HG03565 (cell line): ENCODE data around the gene DPEP2.

Experiments
- ATAC-seq: cut with Tn5 transposase; IDR thresholded peaks from one replicate; pipeline ENCODE4 v1.9.1; 2021; ENCODE audit warnings: mild to moderate bottlenecking, moderate library complexity; ENCODE audit not compliant: unreplicated experiment

Gene DPEP2

DNA sequence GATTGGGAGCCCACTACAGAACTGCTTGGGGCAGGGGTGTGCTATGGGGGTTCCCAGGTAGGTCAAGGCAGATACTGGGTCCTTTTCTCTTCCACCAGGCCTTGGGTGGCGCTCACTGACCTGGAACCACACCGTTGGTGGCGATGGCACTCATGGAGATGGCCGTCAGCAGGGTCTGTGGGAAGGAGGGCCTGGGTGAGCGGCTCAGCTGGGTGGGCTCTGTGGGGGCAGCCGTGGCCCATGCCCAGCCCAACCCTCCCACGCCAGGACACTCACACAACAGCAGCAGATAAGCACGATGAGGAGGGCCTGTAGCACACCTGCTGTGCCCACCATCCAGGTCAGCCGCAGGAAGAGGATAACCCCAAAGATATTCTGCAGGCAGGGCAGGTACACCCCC, 41.7 kb downstream of the DPEP2 start:
- no peak for ATAC-seq

DNA sequence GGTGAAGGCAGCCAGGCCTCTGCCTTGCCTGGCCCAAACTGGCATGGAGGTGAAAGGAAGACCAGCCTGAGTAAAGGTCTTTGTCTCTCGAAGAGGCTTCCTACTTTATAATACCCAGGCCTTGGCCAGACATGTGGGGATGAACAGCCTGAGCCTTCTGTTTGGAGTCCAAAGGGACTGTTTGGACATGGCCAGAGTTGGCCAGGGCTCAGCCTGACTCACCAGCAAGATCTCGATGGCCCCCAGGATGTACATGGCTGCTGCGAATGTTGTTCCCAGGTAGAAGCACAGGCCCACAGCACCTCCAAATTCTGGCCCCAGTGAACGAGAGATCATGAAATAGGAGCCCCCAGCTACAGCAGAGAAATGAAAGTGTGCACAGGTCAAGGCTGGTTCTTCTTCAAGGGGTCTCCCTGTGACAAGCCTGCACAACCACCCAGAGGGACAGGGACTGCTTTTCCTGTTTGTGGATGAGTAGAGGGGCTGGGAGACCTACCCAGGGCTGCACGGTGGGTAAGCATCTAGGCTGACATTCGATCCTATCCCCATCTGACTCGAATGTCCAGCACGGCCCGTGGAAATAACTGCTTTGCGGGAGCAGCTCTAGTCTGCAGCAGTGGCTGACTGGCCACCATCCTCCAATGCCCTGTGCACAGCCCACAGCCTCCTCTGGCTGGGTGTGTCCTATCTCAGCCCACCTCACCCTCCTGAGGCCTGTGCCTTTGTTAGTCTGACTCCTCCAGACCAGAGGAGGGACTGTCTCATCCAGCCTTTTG, 44.7 kb downstream of the DPEP2 start:
- ATAC-seq, result no peak

DNA sequence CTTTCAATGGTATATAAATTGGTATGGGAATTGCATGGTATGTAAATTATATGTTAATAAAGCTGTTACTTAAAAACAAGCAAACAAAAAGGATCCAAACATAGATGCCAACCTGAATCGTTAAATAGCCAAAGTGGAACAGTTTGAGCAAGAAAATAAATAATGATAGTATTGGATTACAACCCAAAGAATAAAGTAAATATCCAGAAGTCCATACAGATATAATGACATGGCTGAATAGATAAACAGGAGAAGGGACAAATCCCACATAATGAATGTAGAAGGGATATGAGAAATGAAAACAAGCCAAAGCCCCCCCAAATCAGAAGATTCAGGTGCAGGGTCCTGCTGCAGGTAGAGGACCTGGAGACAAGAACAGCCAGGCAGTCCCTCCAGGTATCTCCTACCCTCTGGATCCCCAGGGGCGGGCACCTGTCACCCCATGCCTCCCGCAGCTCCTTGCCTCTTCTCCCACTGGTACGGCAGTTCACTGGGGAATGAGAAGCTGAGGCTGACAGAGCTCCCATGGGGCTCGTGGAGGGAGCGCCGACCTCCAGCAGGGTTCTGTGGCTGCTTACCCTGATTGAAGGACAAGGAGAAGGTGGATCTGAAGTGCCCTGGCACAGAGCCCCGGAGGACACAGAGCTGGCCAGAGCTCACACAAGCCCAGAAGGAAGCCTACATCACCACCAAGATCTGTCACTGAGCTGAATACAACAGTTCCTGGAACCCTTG, 45.5 kb downstream of the DPEP2 start:
- no peak for ATAC-seq

DNA sequence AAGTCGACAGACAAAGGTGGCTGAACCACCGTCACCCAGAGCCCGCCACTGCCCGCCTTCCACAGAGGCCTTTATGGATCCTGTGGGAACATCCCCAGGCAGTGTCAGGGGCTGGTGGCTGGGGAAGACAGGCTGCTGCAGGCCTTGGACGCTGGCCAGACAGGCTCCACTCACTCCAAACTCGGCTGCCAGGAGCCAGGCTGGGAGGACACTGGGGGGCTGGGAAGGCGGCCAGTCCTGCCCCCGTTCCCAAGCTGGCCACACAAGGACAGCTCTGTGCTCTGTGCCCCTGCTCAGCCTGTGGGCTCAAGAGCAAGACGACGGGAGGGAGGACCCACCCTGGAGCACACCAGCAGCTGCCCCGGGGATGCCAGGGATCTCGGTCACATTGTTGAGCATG, 47.8 kb downstream of the DPEP2 start:
- no peak for ATAC-seq

DNA sequence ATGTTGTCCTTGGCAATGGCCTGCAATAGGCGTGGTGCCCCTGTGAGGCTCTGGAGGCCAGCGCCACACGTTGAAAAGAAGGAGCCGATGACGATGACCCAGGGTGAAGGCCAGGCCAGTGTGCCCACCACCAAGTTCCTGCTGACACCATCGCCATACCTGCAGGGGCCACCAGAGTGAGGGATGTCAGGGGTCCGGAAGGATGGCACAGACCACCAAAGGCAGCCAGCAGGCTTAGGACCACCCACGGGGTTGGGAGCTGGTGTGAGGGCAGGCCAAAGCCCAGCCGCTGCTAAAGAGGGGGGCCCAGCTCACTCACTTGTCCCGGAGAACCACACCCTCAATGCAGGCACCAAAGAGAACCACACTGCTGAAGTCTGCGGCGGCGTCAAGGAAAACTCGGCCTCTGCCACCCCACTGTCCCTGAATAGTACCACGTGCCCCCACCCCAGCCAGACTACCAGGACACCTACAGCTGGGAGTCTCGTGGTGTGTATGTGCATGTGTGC, 48.9 kb downstream of the DPEP2 start:
- no peak for ATAC-seq

DNA sequence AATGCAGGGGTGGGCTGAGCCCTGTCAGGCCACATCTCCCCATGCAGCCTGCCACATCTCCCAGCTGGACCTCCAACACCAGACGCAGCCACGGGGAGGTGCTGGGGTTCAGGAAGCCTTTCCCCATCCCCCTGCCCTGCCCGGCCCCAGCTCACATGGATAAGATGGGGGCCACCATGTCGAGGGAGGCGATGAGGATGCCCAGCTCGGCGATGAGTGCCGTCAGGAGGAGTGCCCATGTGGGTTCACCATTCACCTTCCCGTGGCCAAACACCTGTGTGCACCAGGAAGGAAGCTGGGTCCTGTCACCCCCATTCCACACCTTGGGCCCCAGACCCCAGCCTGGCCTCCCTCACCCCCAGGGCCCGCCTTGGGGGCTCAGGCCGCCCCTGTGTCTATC, 49.6 kb downstream of the DPEP2 start:
- ATAC-seq, result no peak

DNA sequence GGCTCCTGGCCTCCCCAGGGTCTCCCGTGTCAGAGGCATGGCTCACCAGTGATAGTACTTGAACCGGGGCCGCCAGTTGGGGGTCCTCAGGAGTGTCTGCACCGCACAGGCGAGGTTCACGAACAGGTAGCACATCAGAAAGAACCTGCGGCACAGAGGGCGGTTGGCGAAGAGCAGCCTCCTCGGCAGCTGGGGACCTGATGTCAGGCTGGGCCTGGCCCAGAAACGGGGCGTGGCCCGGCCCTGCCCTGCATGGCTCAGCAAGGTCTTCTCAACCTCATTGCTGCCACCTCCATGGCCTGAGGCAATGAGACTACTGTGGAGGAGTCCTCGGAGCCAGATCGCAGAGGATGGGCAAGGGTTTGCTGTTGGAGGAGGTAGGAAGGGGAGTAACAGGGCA, 51.3 kb downstream of the DPEP2 start:
- ATAC-seq, result no peak

DNA sequence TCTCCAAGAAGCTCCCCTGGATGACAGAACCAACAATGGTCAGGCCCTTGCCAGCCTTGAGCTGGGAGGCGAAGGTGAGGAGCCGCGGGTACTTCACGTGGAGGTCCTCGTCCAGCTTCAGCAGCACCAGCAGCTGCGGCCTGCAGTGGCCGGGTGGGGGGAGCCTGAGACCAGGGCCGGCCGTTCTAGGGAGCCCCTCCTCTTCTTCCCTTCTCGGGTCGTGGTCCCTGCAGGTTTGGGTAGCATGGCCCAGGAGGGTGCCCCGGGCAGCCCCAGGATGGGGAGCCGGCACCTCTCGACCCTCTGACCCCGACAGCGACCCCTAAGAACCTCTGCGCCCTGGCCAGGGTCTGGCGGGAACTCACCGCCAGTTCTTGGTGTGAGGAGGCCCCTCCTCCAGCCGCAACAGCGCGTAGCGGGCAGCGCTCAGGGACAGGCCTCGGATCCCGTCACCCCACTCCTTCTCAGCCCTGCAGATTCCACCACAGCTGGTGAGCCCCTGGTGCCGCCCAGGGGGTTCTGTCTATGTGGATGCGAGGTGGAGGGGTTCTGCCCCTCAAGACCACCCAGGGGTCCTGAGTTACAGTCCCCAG, 52.2 kb downstream of the DPEP2 start:
- no peak for ATAC-seq

DNA sequence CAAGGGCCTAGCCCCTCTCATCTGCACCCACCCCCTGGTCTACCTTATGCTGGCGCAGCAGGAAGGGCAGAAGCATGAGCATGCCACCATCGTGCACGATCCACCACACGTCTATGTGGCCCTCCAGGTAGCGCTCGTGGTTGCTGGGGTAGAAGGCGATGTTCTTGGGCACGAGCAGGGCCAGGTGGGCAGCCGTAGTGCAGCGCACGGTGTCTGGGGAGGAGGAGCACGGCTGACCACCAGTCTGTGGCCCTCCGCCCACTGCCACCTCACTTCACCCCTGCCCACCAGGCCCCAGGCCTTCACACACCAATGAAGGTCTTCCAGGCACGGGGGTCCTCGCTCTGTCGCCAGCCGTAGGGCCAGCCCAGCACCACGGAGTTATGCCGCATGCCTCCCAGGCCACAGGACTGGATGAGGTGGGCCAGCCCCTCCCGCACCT, 53.1 kb downstream of the DPEP2 start:
- no peak for ATAC-seq

DNA sequence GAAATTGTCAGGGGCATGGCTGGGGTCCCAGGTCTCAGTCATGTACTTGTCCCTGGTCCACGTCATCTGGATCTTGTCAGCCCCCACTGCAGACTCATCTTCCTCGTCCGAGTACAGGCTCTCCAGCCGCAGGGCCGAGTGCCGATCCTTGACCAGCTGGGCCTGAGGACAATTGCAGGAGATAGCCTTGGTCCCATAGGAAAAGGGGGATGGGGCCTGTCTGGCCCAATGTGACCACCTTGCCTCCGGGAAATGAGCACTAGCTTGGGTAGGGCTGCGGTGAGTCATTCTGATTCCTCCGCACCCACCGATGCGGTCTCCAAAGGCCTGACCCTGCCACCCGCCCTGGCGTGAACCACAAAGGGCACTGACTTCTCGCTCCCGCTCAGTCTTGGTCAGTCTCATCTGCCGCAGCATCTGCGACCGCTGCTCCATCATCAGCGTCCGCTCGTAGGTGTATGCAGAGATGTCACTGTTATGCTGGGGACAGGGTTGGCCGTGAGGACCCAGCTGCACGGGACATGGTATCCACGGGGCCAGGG, 53.8 kb downstream of the DPEP2 start:
- ATAC-seq, result no peak

DNA sequence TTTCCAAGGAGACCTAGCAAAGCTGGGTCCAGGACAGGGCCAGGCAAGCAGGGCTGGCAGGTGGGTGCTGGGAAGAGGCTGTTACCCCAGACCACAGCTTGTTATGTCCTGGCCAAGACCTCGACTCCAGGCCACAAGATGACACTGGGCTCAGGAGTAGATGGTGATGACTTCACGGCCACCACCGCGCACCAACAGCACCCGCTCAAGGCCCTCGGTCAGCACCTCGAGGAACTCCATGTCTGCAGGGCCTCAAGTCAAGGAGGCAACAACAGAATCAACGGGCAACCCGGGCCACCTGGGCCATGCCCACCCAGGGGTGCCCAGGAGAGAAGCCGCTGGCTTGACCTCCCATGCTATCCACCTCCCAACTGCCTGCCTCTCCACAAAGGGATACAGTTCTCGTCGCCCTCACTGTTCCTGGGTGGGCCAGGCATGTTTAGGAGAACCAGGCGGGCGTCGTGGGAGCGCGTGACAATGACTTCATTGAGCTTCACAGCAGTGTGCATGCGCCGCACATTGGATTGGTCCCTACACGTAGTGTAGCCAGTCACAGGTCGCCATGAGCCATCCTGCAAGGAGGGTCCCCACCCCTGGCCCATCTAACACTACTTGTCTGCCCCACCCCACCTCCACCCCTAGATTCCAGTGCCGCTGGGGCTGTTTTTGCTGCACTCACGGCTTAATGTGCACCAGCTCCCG, 54.4 kb downstream of the DPEP2 start:
- ATAC-seq, result no peak

DNA sequence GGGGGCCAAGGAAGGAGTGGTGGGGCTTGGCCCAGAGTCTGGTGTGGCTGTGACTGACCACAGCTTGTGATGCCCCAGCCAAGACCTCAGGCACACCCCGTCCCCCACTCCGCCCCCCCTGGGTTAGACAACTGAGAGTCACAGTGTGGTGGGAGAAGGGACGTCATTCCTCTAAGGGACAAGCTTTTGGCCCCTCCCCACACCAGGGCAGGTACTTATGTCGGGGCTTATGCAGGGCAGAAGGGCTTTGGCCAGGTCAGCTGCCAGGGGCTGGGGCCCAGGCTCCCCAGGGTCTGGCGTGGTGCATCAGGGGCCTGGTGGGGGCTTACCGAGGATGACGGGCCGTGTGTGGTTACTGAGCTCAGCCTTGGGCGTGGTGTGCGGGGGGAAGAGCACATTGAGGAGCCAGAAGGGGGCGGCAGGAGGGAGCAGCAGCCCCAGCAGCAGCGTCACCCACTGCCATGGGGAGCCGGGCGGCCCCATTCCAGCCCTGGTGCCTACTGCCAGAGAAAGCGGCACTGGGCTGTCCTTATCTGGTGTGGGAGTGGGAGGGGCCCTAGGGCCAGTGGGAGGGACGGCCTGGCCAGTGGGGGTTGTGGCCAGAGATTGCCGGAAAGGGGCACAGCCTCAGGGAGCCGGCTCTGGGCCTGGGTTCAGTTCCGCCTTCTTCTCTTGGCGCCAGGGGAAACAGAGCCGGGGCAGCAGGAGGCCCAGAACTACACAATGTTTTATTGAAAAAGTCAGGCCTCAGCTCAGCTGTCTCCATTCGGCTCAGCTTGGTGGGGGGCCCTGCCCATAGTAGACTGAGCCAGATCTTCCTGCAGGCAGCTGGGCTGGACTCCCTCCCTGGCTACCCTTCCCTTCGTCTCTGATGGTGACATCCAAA, 55.4 kb downstream of the DPEP2 start, which contains the start of gene LCAT:
LCAT (minus strand) TSS at position 502 of the 886 bp plus-strand sequence; CDS start at position 483, 19 bp downstream.
- ATAC-seq, result no peak

DNA sequence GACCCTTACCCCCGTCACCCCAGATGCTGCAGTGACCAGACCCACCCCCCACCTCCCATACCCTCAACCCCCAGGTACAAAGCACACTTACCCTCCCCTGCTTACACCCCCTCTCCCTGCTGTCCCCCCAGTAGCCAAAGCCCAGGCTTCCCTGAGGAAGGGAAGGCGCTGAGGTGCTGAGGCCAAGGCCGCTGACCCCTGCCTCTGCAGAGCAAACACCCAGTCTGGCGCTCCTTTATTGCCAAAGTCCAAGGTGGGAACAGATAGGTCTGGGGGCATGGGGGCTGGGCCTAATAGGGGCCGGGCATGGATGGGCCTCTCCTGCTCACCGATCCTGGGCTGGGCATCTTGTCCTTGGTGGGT, 56.0 kb downstream of the DPEP2 start:
- ATAC-seq, result no peak

DNA sequence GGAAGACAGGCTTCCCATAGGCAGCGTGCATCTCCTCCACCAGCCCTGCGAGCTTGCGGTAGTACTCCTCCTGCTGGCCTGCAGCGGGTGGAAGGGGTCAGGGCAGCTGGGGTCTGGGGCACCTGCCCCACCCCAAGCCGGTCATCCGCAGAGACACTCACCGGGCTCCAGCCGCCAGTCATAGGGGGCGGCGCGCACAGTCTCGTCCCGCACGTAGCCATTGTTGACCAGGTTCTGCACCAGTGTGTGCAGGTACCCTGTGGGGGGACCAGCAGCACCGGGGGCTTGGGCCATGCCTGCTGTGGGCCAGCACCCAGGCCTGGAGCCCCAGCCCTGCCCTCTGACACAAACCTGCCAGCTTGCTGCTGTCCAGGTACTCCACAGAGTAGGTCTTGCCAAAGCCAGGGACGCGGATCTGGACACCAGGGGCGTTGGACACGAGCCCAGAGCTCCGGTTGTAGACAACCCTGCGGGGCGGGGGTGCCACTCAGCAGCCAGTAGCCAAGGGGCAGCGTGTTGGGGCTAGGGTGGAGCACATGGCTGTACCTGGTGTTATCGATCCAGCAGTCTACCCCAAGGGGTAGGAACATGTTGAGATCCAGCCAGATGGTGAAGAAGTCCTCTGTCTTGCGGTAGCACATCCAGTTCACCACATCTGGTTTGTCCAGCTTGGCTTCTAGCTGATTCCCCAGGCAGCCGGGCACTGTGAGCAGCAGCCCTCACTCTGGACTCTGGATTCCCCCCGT, 56.6 kb downstream of the DPEP2 start:
- no peak for ATAC-seq

DNA sequence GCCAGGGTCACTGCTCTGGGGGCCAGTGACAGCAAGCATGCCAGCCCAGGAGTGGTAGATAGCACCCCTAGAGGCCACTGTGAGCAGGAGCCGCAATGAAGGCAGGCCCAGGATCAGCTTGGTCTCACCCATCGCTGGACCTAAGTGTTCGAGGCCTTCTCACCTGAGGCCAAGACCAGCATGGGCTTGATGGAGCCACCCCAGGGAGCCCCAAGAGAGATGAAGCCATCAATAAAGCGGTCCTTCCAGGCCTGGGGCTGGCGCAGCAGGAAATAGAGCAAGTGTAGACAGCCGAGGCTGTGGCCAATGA, 57.1 kb downstream of the DPEP2 start:
- ATAC-seq, result no peak

DNA sequence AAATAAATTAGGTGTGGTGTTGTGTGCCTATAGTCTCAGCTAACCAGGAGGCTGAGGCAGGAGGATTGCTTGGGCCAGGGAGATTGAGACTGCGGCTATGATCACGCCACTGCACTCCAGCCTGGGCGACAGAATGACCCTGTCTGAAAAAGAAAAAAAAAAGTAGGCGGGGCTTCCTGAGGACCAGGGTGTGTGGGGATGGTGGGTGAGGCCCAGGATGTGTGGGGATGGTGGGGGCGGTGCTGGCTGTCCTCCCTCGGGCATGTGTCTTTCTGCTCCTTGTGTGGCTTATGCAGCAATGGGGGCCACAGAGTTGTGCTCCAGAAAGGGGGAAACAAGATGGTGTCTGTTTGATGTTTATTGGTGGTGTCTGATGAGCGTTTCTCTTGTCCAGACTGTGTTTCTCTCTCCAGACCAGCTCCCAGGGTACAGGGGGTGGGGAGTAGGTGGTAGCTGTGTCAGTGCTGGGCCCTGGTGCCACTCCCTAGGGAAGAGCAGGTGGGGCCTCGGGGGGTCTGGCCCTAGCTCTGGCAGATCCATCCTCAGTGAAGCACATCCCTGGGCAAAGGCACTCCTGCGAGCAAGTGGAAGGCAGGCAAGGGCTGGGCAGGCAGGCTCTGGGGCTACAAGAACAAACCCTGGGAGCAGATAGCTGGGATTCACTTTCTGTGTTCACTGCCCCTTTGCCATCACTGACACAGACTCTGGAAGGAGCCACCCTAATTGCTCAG, 57.6 kb downstream of the DPEP2 start:
- no peak for ATAC-seq

DNA sequence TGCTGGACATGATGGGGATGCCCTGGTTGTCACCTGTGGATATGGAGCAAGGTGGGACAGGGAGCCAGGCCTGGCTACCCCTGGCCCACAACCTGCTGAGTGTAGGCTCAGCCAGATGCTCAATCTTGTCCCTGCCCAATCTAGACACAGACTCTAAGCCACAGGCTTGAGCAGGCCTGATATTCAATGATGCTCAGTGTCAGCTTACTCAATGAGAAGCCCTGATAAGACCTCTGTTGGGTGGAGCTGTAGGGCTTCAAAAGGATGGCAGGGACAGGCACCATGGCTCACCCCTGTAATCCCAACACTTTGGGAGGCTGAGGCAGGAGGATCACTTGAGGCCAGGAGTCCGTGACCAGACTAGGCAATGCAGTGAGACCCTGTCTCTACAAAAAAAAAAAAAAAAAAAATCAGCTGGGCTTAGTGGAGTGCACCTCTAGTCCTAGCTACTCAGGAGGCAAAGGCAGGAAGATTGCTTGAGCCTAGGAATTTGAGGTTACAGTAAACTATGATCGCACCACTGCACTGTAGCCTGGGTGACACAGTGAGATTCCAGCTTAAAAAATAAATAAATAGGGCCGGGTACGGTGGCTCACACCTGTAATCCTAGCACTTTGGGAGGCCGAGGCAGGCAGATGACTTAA, 58.7 kb downstream of the DPEP2 start:
- no peak for ATAC-seq
